ENCODE data around the gene MAP3K7CL.

Gene MAP3K7CL

GRCh38 chr21:29133241-29133640, 2.8 kb downstream of the MAP3K7CL start:
- peak; percentile 22 for DNase-seq (ENCODE audit: low read depth)
- H3K4me3 ChIP-seq (ENCODE audit: low read length): no peak overlapping the region
- TF ChIP-seq CTCF (IDR thresholded peaks at IDR 0.05; ENCODE audit: insufficient read depth, low read depth, low read length, missing control alignments): no peak

GRCh38 chr21:29133796-29134195, 3.4 kb downstream of the MAP3K7CL start:
- no peak overlapping the region for H3K4me3 ChIP-seq (ENCODE audit: low read length)
- TF ChIP-seq CTCF (IDR thresholded peaks at IDR 0.05; ENCODE audit: insufficient read depth, low read depth, low read length, missing control alignments): no peak
- no peak for DNase-seq (ENCODE audit: low read depth)

- DNase-seq (ENCODE audit: low read depth): no peak
- TF ChIP-seq CTCF (IDR thresholded peaks at IDR 0.05; ENCODE audit: insufficient read depth, low read depth, low read length, missing control alignments): no peak
- H3K4me3 ChIP-seq (ENCODE audit: low read length): no peak overlapping the region
Measured at GRCh38 chr21:29135481-29135880, 5.0 kb downstream of the MAP3K7CL start.

GRCh38 chr21:29136033-29136432, 5.6 kb downstream of the MAP3K7CL start:
- TF ChIP-seq CTCF (IDR thresholded peaks at IDR 0.05; ENCODE audit: insufficient read depth, low read depth, low read length, missing control alignments): no peak
- no peak for DNase-seq (ENCODE audit: low read depth)
- H3K4me3 ChIP-seq (ENCODE audit: low read length): no peak overlapping the region

GRCh38 chr21:29144736-29145353, 14.4 kb downstream of the MAP3K7CL start:
- DNase-seq (ENCODE audit: low read depth): peak; percentile 46
- no peak for TF ChIP-seq CTCF (IDR thresholded peaks at IDR 0.05; ENCODE audit: insufficient read depth, low read depth, low read length, missing control alignments)
- H3K4me3 ChIP-seq (ENCODE audit: low read length): no peak overlapping the region

GRCh38 chr21:29145354-29145782, 14.9 kb downstream of the MAP3K7CL start:
- DNase-seq (ENCODE audit: low read depth): peak; percentile 95
- TF ChIP-seq CTCF (IDR thresholded peaks at IDR 0.05; ENCODE audit: insufficient read depth, low read depth, low read length, missing control alignments): no peak
- H3K4me3 ChIP-seq (ENCODE audit: low read length): no peak overlapping the region

GRCh38 chr21:29145852-29146453, 15.5 kb downstream of the MAP3K7CL start:
- DNase-seq (ENCODE audit: low read depth): peak; percentile 92

More at GRCh38 chr21:29145852-29146453, 15.5 kb downstream of the MAP3K7CL start:
- H3K4me3 ChIP-seq (ENCODE audit: low read length): no peak overlapping the region
- no peak for TF ChIP-seq CTCF (IDR thresholded peaks at IDR 0.05; ENCODE audit: insufficient read depth, low read depth, low read length, missing control alignments)
